IPS-20b (cell line): Measurements from ENCODE around the gene INTS11.
"Not testable (repeated sequence)": the region's sequence is repeated elsewhere in the genome, so short reads cannot be mapped to it uniquely, and the experiment has no call there.

Experiments
- H3K27ac ChIP-seq: one replicate; pipeline ENCODE4 v1.5.1; 2013; ENCODE audit warnings: low read length
- H3K27me3 ChIP-seq: 2 replicates; pipeline ENCODE4 v1.6.1; 2013; ENCODE audit warnings: mild to moderate bottlenecking, low read length, inconsistent platforms; ENCODE audit not compliant: insufficient read depth
- H3K36me3 ChIP-seq: 2 replicates; pipeline ENCODE4 v1.6.1; 2013; ENCODE audit warnings: low read depth, mild to moderate bottlenecking, inconsistent platforms, low read length, moderate library complexity; ENCODE audit not compliant: insufficient read depth
- H3K4me1 ChIP-seq: 2 replicates; pipeline ENCODE4 v1.6.1; 2013; ENCODE audit warnings: mild to moderate bottlenecking, control low read depth, inconsistent platforms, low read length, moderate library complexity; ENCODE audit not compliant: insufficient read depth
- H3K4me3 ChIP-seq: 2 replicates; pipeline ENCODE4 v1.5.1; 2013; ENCODE audit warnings: mild to moderate bottlenecking, low read length, inconsistent platforms
- H3K9ac ChIP-seq: 2 replicates; pipeline ENCODE4 v1.6.1; 2013; ENCODE audit warnings: low read depth, mild to moderate bottlenecking, inconsistent platforms, low read length, moderate library complexity
- H3K9me3 ChIP-seq: 2 replicates; pipeline ENCODE4 v1.6.1; 2013; ENCODE audit warnings: mild to moderate bottlenecking, low read depth, low read length, inconsistent platforms; ENCODE audit not compliant: insufficient read depth

INTS11 gene

GRCh38 chr1:1320666-1321448 lies 3.6 kb downstream of the INTS11 start:
- Histone ChIP-seq H3K36me3 (peaks cover 33% of the 10 kb centered on the region), H3K27ac (no peak overlapping the region), H3K27me3 (no peaks in the 10 kb centered on the region), H3K9ac (no peak overlapping the region), H3K9me3 (no peaks in the 10 kb centered on the region), H3K4me1 (peaks cover 3% of the 10 kb centered on the region), H3K4me3 (no peak overlapping the region)

DNA sequence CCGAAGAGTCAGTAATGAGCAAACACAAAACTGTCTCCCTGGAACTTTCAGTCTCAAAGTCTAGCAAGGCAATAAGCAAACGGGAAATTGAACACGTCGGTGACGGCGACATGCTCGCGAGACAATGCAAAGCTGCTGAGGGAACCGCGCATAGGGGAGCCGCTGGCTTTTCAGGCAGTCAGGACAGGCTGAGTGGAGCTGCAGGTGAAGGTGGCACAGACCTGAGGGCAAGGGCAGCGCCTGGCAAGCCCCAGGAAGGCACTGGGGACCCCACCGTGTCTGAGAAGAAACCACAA lies 4.9 kb downstream of the INTS11 start:
- peaks cover 38% of the 10 kb centered on the region for H3K36me3 ChIP-seq

GRCh38 chr1:1318777-1319645 lies 5.4 kb downstream of the INTS11 start:
- H3K27ac ChIP-seq: no peak overlapping the region
- H3K9ac ChIP-seq: no peak overlapping the region
- H3K4me3 ChIP-seq: no peak overlapping the region
- no peaks in the 10 kb centered on the region for H3K9me3 ChIP-seq
- H3K27me3 ChIP-seq: no peaks in the 10 kb centered on the region
- peaks cover 44% of the 10 kb centered on the region for H3K36me3 ChIP-seq
- peaks cover 7% of the 10 kb centered on the region for H3K4me1 ChIP-seq

More for the DNA sequence above, 4.9 kb downstream of the INTS11 start:
- H3K4me3 ChIP-seq: no peak overlapping the region
- H3K9ac ChIP-seq: no peak overlapping the region
- H3K9me3 ChIP-seq: no peaks in the 10 kb centered on the region
- H3K4me1 ChIP-seq: peaks cover 7% of the 10 kb centered on the region
- H3K27ac ChIP-seq: no peak overlapping the region
- H3K27me3 ChIP-seq: no peaks in the 10 kb centered on the region

- H3K4me3 ChIP-seq: no peak overlapping the region
- H3K36me3 ChIP-seq: peaks cover 52% of the 10 kb centered on the region
- H3K27me3 ChIP-seq: no peaks in the 10 kb centered on the region
- peaks cover 7% of the 10 kb centered on the region for H3K4me1 ChIP-seq
- H3K27ac ChIP-seq: no peak overlapping the region
- H3K9ac ChIP-seq: no peak overlapping the region
- H3K9me3 ChIP-seq: no peaks in the 10 kb centered on the region
These were observed 6.3 kb downstream of the INTS11 start for GRCh38 chr1:1318131-1318652.

- no peak overlapping the region for H3K4me3 ChIP-seq
- H3K27ac ChIP-seq: no peak overlapping the region
- no peak overlapping the region for H3K9ac ChIP-seq
- peaks cover 59% of the 10 kb centered on the region for H3K36me3 ChIP-seq
- H3K27me3 ChIP-seq: no peaks in the 10 kb centered on the region
- no peaks in the 10 kb centered on the region for H3K9me3 ChIP-seq
- H3K4me1 ChIP-seq: peaks cover 7% of the 10 kb centered on the region
These were observed 7.0 kb downstream of the INTS11 start for GRCh38 chr1:1317420-1317819.

DNA sequence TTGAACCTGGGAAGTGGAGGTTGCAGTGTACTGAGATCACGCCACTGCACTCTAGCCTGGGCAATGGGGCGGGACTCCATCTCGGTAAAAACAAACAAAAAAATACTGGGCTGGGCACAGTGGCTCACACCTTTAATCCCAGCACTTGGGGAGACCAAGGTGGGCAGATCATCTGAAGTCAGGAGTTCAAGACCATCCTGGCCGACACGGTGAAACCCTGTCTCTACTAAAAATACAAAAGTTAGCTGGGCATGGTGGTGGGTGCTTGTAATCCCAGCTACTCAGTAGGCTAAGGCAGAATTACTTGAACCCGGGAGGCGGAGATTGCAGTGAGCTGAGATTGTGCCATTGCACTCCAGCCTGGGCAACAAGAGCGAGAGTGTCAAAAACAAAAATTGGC lies 8.3 kb downstream of the INTS11 start:
- not testable (repeated sequence) for H3K9ac ChIP-seq, H3K27me3 ChIP-seq, H3K27ac ChIP-seq, H3K4me1 ChIP-seq, H3K9me3 ChIP-seq, H3K4me3 ChIP-seq
- H3K36me3 ChIP-seq: peaks cover 66% of the 10 kb centered on the region

- H3K27ac ChIP-seq: no peak overlapping the region
- no peaks in the 10 kb centered on the region for H3K9me3 ChIP-seq
- peaks cover 70% of the 10 kb centered on the region for H3K36me3 ChIP-seq
- peak overlapping the region; percentile 38; the same call in 1 of the 2 replicates for H3K4me3 ChIP-seq
- H3K9ac ChIP-seq: peak overlapping the region; percentile 79; the same call in 1 of the 2 replicates
- H3K4me1 ChIP-seq: peaks cover 7% of the 10 kb centered on the region
- H3K27me3 ChIP-seq: no peaks in the 10 kb centered on the region
These were observed 9.0 kb downstream of the INTS11 start for GRCh38 chr1:1315435-1315954.

- Histone ChIP-seq H3K4me3 (peak overlapping the region; percentile 33; the same call in 1 of the 2 replicates), H3K4me1 (peaks cover 11% of the 10 kb centered on the region), H3K27me3 (no peaks in the 10 kb centered on the region), H3K27ac (no peak overlapping the region), H3K36me3 (peaks cover 70% of the 10 kb centered on the region), H3K9me3 (no peaks in the 10 kb centered on the region), H3K9ac (peak overlapping the region; percentile 79; the same call in 1 of the 2 replicates)
These were observed 9.7 kb downstream of the INTS11 start for GRCh38 chr1:1314678-1315335.

GRCh38 chr1:1314237-1314586 lies 10.2 kb downstream of the INTS11 start:
- no peak overlapping the region for H3K27ac ChIP-seq
- no peak overlapping the region for H3K9ac ChIP-seq
- peaks cover 11% of the 10 kb centered on the region for H3K4me1 ChIP-seq
- H3K36me3 ChIP-seq: peaks cover 64% of the 10 kb centered on the region
- no peak overlapping the region for H3K4me3 ChIP-seq
- H3K9me3 ChIP-seq: no peaks in the 10 kb centered on the region
- no peaks in the 10 kb centered on the region for H3K27me3 ChIP-seq

- H3K9ac ChIP-seq: no peak overlapping the region
- H3K4me3 ChIP-seq: no peak overlapping the region
- no peaks in the 10 kb centered on the region for H3K27me3 ChIP-seq
- peaks cover 11% of the 10 kb centered on the region for H3K4me1 ChIP-seq
- H3K27ac ChIP-seq: no peak overlapping the region
- no peaks in the 10 kb centered on the region for H3K9me3 ChIP-seq
- H3K36me3 ChIP-seq: peaks cover 59% of the 10 kb centered on the region
These were observed 10.8 kb downstream of the INTS11 start for GRCh38 chr1:1313500-1314236.
